ENCODE data around the gene TMC4.
A peak's percentile ranks its signal among the peaks of the same experiment; 100 is the strongest.

TMC4 gene

GRCh38 chr19:54154603-54155345, 18.2 kb downstream of the TMC4 start:
- no peak for DNase-seq (ENCODE audit: low read depth)

DNA sequence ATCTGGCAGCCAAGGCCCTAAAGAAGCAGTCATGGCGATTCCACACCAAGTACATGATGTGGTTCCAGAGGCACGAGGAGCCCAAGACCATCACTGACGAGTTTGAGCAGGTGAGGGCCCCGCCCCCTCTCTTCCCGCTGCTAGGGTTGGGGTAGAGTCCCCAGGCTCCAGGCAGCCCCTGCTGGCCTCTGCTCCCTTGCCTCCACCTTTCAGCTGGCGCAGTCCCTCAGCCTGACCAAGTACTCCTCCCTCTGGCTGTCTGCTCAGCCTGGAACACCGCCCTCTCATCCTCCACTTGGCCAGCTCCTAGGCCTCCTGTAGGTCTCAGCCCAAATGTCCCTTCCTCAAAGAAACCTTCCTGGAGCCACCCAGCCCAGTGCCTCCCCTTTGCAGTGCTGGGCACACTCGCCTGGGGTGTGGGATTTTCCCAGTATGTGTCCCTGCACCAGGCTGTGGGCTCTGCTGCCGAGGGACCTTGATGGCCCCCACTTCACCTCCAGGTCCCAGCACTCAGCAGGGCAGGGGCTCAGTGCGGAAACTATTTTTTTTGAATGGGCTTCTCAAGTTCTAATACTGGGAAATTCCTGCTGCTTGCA, 19.1 kb downstream of the TMC4 start:
- DNase-seq (ENCODE audit: low read depth) = no peak

DNA sequence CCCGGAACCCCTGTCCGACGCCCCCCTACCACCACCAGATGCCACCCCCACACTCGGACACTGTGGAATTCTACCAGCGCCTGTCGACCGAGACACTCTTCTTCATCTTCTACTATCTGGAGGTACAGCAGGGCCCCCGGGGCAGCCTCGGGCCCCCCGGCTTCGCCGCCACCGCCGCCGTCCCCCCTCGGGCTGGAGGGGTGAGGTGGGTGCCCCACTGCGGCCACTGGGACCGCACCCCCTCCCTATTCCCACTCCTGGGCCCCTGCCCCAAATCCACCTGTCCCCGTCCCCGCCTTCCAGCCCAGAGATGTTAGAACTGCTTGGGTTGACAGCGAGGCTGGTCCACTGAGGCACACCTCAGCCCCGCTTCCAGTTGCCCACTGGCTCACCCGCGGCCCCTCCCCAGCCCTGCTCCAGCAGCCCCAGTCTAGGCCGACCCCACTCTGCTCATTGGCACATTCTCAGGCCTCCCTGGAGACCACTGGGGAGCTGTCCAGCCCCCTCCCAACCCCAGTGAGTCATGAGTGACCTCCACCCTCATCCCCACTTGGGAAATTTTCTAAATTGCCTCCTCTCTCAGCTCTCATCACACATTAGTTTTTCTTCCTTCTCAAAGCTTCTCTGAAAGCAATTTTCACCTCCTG, 20.0 kb downstream of the TMC4 start:
- no peak for DNase-seq (ENCODE audit: low read depth)

- no peak for DNase-seq (ENCODE audit: low read depth)
Measured at GRCh38 chr19:54152267-54152666, 20.7 kb downstream of the TMC4 start.

- DNase-seq (ENCODE audit: low read depth) = no peak
Measured at GRCh38 chr19:54151362-54152035, 21.5 kb downstream of the TMC4 start.

DNA sequence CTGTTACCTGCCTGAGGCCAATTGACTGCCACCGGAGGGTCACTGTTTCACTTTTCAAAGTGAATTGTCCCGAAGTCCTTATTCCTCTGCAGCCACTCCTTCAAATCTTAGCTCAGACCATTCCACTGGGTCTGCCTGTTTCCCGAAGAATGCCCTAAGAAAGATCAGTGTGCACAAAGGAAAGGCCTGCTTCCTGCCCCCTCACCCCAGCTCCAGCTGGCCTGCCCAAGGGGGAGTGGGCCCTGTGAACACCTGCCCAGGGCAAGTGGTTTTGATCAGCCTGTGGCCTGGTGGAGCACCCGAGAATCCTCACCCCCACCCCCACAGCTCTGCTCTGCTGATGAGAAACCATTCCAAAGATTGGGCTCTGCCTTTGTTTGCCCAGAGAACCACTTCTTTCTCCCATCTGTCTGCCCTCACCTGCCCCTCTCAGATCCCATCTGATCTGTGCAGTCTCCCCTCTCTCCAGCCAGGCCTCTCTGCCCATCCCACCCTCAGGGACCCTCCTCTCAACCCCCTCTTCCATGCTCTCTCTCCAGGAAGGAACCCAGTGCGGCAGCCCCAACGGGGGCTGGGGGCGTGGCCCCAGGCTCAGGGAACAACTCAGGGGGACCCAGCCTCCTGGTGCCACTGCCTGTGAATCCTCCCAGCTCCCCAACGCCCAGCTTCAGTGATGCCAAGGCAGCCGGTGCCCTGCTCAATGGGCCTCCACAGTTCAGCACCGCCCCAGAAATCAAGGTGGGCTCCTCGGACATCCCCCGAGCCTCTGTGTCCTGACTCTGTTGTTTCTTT, 23.7 kb downstream of the TMC4 start:
- DNase-seq (ENCODE audit: low read depth) = no peak

DNA sequence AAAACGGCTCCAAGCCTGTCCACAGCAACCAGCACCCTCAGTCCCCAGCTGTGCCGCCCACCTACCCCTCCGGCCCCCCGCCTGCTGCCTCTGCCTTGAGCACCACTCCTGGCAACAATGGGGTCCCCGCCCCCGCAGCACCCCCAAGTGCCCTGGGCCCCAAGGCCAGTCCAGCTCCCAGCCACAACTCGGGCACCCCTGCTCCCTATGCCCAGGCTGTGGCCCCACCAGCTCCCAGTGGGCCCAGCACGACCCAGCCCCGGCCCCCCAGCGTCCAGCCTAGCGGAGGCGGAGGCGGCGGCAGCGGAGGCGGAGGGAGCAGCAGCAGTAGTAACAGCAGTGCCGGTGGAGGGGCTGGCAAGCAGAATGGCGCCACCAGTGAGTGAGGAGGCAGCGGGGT, 24.8 kb downstream of the TMC4 start:
- DNase-seq (ENCODE audit: low read depth) = no peak

- no peak for DNase-seq (ENCODE audit: low read depth)
Measured at GRCh38 chr19:54147676-54148075, 25.3 kb downstream of the TMC4 start.

- no peak for DNase-seq (ENCODE audit: low read depth)
Measured at GRCh38 chr19:54145541-54146158, 27.3 kb downstream of the TMC4 start.

GRCh38 chr19:54142166-54142780, 30.7 kb downstream of the TMC4 start:
- no peak for DNase-seq (ENCODE audit: low read depth)

DNA sequence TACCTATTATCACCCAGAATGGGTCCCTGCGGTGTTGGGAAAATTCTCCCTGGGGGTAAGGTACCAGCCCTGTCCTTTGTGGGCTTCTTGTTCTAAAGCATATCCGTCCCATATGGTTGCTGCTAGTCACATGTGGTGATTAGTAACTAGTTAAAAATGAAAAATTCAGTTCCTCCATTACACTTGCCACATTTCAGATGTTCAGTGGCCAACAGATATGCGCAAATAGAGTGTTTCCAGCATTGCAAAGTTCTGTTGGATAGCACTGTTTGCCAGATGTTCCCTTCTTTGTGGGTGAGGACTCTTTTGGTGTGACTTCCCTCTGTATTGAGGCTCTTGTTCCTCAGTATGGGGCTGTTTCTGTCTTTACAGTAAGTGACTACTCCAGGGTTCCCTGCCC, 31.6 kb downstream of the TMC4 start:
- no peak for DNase-seq (ENCODE audit: low read depth)

- DNase-seq (ENCODE audit: low read depth) = no peak
Measured at GRCh38 chr19:54138489-54139256, 34.3 kb downstream of the TMC4 start.

GRCh38 chr19:54137699-54138488, 35.1 kb downstream of the TMC4 start, which contains the start of gene CNOT3:
TSS of gene CNOT3 (plus strand) at chr19:54137762. CDS start at chr19:54142979, 5,217 bp downstream.
- DNase-seq (ENCODE audit: low read depth) = no peak

DNA sequence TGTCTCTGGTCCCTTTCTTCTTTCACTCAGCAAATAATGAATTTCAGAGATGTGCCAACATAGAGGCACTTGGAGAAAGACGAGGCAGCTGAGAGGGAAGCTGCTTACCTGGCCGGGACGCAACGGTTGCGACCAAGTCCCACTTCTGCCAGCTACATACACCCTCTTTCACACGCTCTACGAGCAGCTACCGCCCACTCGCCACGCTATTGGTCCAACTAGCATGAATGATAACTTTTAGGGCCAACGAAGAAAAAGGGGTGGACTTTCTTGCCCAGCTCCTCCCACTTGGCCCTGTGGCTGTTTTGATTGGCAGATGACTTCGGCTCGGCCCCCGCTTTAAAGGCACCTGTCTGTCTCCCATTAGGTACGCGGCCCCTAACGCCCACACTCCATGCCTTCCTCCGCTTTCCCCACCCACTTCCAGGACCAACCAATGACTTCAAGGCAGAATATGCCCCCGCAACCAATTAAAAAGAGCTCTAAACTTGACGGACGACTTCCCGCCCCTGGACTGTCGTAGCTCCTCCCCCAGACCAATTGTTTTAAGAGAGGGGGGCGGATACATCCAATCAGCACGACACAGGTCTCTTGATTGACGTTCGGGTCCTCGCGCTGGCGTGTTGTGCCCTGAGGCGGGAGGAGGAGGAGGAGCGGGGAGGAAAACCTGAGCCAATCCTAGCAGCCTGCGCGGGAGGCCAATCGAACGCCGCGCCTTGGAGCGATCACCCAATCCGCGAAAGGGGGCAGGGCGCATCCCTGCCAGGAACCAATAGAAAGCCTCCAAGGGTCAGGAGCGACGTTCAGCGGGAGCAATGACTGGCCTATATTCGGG, 35.9 kb downstream of the TMC4 start:
- DNase-seq (ENCODE audit: low read depth) = peak; percentile 100

DNA sequence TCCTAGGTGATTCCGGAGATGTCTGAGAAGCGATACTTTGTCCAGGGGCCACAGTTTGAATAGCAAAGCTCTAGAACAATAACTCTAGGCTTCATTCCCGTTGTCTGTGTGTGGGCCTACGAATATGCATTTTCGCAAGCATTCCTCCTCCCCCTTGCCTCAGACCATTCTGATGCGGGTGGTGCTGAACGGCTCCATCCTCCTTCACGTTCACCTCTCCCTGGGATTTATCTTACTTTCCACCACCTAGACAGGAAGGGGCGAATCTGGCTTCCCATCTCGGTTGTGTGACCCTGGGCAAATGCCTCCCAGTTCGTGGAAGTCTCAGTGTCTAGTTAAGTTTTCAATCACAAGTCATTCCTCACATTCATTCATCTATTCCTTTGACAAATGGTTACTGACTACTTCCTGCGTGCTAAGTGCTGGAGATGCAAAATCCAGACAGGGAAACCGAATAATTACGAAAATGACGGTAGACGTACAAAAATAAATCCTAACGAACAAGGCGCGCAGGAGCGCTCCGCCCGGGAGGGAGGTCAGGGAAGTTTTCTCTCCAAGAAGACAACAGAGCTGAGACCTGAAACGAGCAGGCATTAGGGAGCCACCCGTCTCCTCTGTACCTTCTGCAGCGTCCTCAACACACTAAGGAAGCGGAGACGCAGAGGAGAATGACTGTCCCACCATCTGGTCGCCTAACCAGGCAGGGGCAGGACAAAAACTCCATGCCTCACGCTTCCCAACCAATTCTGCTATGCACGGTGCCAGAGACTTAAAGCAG, 36.7 kb downstream of the TMC4 start:
- no peak for DNase-seq (ENCODE audit: low read depth)

- no peak for DNase-seq (ENCODE audit: low read depth)
Measured at GRCh38 chr19:54133957-54134590, 38.9 kb downstream of the TMC4 start.

GRCh38 chr19:54133312-54133956, 39.5 kb downstream of the TMC4 start:
- no peak for DNase-seq (ENCODE audit: low read depth)

All from fibroblast of the conjunctiva (primary cell).